ENCODE data around the gene TMEM72.

DNA sequence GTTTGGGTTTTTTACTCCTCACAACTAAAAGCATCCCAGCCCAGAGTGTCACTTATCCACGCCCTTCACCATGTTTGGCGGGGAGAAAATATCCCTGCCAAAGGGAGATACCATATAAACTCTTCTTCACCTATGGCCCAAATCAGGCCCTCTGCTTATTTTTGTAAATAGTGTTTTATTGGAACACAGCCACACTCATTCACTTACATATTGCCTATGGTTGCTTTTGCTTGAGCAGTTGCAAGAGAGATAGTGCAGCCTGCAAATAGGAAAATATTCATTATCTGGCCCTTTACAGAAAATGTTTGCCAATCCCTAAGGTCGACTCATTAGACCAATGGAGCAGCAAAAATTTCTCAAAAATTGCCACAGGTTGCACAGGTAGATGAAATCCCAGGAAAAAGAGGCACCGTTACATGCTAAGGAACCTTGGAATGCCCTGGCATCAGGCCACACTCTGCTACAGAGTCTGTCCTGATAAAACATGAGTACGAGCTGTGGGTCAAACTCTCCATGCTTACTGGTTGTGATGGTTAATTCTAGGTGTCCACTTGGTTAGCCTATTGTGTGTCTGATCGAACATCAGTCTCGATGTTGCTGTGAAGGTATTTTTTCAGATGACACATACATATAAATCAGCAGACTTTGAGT, 40.6 kb downstream of the TMEM72 start:
- no peak for TF ChIP-seq POLR2A (IDR thresholded peaks at IDR 0.05; ENCODE audit: low read depth, low read length)
- TF ChIP-seq POLR2AphosphoS5 (IDR thresholded peaks at IDR 0.05; ENCODE audit: low read depth, low read length): no peak
- TF ChIP-seq TAF1 (IDR thresholded peaks at IDR 0.05; ENCODE audit: low read depth, low read length): no peak
- no peak for TF ChIP-seq SPI1 (IDR thresholded peaks at IDR 0.05; ENCODE audit: low read depth, low read length)

Data from GM12891 (cell line).